GM23248 (cell line): Measurements from ENCODE around the gene MYO1A.

ENCODE experiments used
- EZH2 ChIP-seq: fragments of 200-600 bp; sonication (generic); IDR thresholded peaks from 2 replicates; pipeline ENCODE4 v1.6.1; 2018; ENCODE audit warnings: antibody characterized with exemption, mild to moderate bottlenecking; ENCODE audit not compliant: insufficient read depth, poor library complexity, severe bottlenecking
- EZH2phosphoT487 ChIP-seq: fragments of 200-600 bp; sonication (generic); IDR thresholded peaks from 2 replicates; pipeline ENCODE4 v1.6.1; 2018; ENCODE audit warnings: antibody characterized with exemption, moderate library complexity, mild to moderate bottlenecking, low read depth; ENCODE audit not compliant: insufficient read depth

GRCh38 chr12:57093415-57094207 is 43.7 kb upstream of the MYO1A start:
- TF ChIP-seq EZH2phosphoT487 (no peak), EZH2 (no peak)
